HG03103 (cell line): Measurements from ENCODE around the gene KCNH6.

Experiments used
- ATAC-seq: cut with Tn5 transposase; IDR thresholded peaks from one replicate; pipeline ENCODE4 v1.9.1; 2021; ENCODE audit warnings: low read depth; ENCODE audit not compliant: unreplicated experiment

The KCNH6 gene

GRCh38 chr17:63549946-63550816 is 27.0 kb downstream of the KCNH6 start, which contains the start of gene DCAF7:
DCAF7 (plus strand) TSS chr17:63550477; CDS start chr17:63550678, 201 bp downstream.
- peak; percentile 91 for ATAC-seq

- ATAC-seq = no peak
Measured at GRCh38 chr17:63550817-63551639, 27.9 kb downstream of the KCNH6 start.

GRCh38 chr17:63552211-63552610 is 29.1 kb downstream of the KCNH6 start:
- ATAC-seq = no peak

GRCh38 chr17:63555500-63556156 is 32.5 kb downstream of the KCNH6 start:
- no peak for ATAC-seq

- ATAC-seq = no peak
Measured at GRCh38 chr17:63557416-63557815, 34.3 kb downstream of the KCNH6 start.

- ATAC-seq = no peak
Measured at GRCh38 chr17:63558441-63558840, 35.3 kb downstream of the KCNH6 start.

- no peak for ATAC-seq
Measured at GRCh38 chr17:63561819-63562218, 38.7 kb downstream of the KCNH6 start.

- no peak for ATAC-seq
Measured at GRCh38 chr17:63563339-63563738, 40.2 kb downstream of the KCNH6 start.

GRCh38 chr17:63564562-63564961 is 41.4 kb downstream of the KCNH6 start:
- no peak for ATAC-seq

GRCh38 chr17:63567229-63567628 is 44.1 kb downstream of the KCNH6 start:
- no peak for ATAC-seq

- ATAC-seq = no peak
Measured at GRCh38 chr17:63568563-63568962, 45.4 kb downstream of the KCNH6 start.

- no peak for ATAC-seq
Measured at GRCh38 chr17:63571632-63572310, 48.6 kb downstream of the KCNH6 start.

- no peak for ATAC-seq
Measured at GRCh38 chr17:63573634-63574033, 50.5 kb downstream of the KCNH6 start.

- ATAC-seq = no peak
Measured at GRCh38 chr17:63578027-63578768, 55.0 kb downstream of the KCNH6 start.

- no peak for ATAC-seq
Measured at GRCh38 chr17:63578769-63579111, 55.6 kb downstream of the KCNH6 start.

GRCh38 chr17:63579633-63580032 is 56.5 kb downstream of the KCNH6 start:
- ATAC-seq = no peak

- ATAC-seq = no peak
Measured at GRCh38 chr17:63587770-63588169, 64.6 kb downstream of the KCNH6 start.

- ATAC-seq = no peak
Measured at GRCh38 chr17:63588797-63589196, 65.6 kb downstream of the KCNH6 start.

- ATAC-seq = no peak
Measured at GRCh38 chr17:63589646-63590045, 66.5 kb downstream of the KCNH6 start.

- ATAC-seq = no peak
Measured at GRCh38 chr17:63592797-63593196, 69.6 kb downstream of the KCNH6 start.
